Measurements from ENCODE around the gene CUL7.

- TF ChIP-seq, protein P1, sequence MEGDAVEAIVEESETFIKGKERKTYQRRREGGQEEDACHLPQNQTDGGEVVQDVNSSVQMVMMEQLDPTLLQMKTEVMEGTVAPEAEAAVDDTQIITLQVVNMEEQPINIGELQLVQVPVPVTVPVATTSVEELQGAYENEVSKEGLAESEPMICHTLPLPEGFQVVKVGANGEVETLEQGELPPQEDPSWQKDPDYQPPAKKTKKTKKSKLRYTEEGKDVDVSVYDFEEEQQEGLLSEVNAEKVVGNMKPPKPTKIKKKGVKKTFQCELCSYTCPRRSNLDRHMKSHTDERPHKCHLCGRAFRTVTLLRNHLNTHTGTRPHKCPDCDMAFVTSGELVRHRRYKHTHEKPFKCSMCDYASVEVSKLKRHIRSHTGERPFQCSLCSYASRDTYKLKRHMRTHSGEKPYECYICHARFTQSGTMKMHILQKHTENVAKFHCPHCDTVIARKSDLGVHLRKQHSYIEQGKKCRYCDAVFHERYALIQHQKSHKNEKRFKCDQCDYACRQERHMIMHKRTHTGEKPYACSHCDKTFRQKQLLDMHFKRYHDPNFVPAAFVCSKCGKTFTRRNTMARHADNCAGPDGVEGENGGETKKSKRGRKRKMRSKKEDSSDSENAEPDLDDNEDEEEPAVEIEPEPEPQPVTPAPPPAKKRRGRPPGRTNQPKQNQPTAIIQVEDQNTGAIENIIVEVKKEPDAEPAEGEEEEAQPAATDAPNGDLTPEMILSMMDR (optimal IDR thresholded peaks at IDR 0.05 in 1 of 3, IDR thresholded peaks at IDR 0.05 in 1 of 3, conservative IDR thresholded peaks at IDR 0.05 in 1 of 3; ENCODE audit: extremely low read depth in 1 of 3, insufficient read depth in 2 of 3, low read length in 3 of 3): no peak
- TF ChIP-seq EZH2 (IDR thresholded peaks at IDR 0.05; ENCODE audit: low read length): no peak
Observed at GRCh38 chr6:43086022-43086658, 32.5 kb upstream of the CUL7 start.

Data from keratinocyte (primary cell).